ENCODE measurements around the gene E4F1. TPM values are rescaled to one million over a fixed set of nuclear protein-coding genes. Genes with fewer than 3 reads are reported as not detected.

The E4F1 gene
- total and polyA plus RNA-seq, 2 of the 13 experiments (the other 11 are each of a cell fraction or from before 2014, with no cell fraction given): 13.8 to 19.5 TPM

- TF ChIP-seq CTCF (CRISPR knock-in tag; IDR thresholded peaks at IDR 0.05) (peak; percentile 98), MNT (IDR thresholded peaks at IDR 0.05) (0 out of 2 replicates have a peak, but pooled peaks have one; percentile 17), ZNF574 (CRISPR knock-in tag; IDR thresholded peaks at IDR 0.05) (peak; percentile 75), HES4 (CRISPR knock-in tag; IDR thresholded peaks at IDR 0.05; ENCODE audit: borderline replicate concordance) (peak; percentile 52; the same call in 1 of the 2 replicates), HNRNPUL1 (IDR thresholded peaks at IDR 0.05; ENCODE audit: low read depth, low read length) (0 out of 2 replicates have a peak, but pooled peaks have one; percentile 39), FOXP4 (CRISPR knock-in tag; IDR thresholded peaks at IDR 0.05) (no peak; the same call in 1 of the 2 replicates), ARNT2 (CRISPR knock-in tag; IDR thresholded peaks at IDR 0.05; ENCODE audit: low read depth) (peak; percentile 76), SALL1 (CRISPR knock-in tag; IDR thresholded peaks at IDR 0.05) (peak; percentile 71), RNF2 (conservative IDR thresholded peaks at IDR 0.05; ENCODE audit: low read depth) (0 out of 2 replicates have a peak, but pooled peaks have one; percentile 23), CBX1 (IDR thresholded peaks at IDR 0.05; ENCODE audit: low read depth) (no peak)
Observed at GRCh38 chr16:2251296-2252111, 28.1 kb downstream of the E4F1 start, which contains the start of gene ECI1 (continued).
